OCI-LY1 (cell line): ENCODE results near the gene TRABD2B.

Experiments
- CTCF ChIP-seq: fragments of 200-600 bp; sonication (generic), shearing (Covaris generic); IDR thresholded peaks from 2 replicates; pipeline ENCODE4 v1.5.1; 2017; ENCODE audit warnings: mild to moderate bottlenecking, antibody characterized with exemption, low read length, moderate library complexity, mixed read lengths
- EZH2 ChIP-seq: fragments of 200-600 bp; sonication (generic), shearing (Covaris generic); IDR thresholded peaks from 2 replicates; pipeline ENCODE4 v1.8.0; 2017; ENCODE audit warnings: borderline replicate concordance, mixed run types, mild to moderate bottlenecking, antibody characterized with exemption, low read length, moderate library complexity, mixed read lengths

GRCh38 chr1:47947531-47947930 lies 49.7 kb downstream of the TRABD2B start:
- TF ChIP-seq CTCF (no peak), EZH2 (no peak)
